KMS-11 (cell line): ENCODE measurements around the gene ANKFY1.

Experiments used
- H2AFZ ChIP-seq: fragments of 200-600 bp; sonication (generic); 2 replicates; pipeline ENCODE4 v1.6.1; 2016; ENCODE audit warnings: antibody characterized with exemption, mixed run types, low read depth
- H3K27ac ChIP-seq: fragments of 200-600 bp; sonication (generic); 2 replicates; pipeline ENCODE4 v1.6.1; 2016; ENCODE audit warnings: mild to moderate bottlenecking, mixed run types
- H3K27me3 ChIP-seq: fragments of 200-600 bp; sonication (generic); 2 replicates; pipeline ENCODE4 v1.6.1; 2017; ENCODE audit warnings: mild to moderate bottlenecking, low read depth, mixed run types, moderate library complexity; ENCODE audit not compliant: insufficient read depth
- H3K36me3 ChIP-seq: fragments of 200-600 bp; sonication (generic); 2 replicates; pipeline ENCODE4 v1.6.1; 2017; ENCODE audit warnings: mild to moderate bottlenecking, mixed run types; ENCODE audit not compliant: insufficient read depth
- H3K4me1 ChIP-seq: fragments of 200-600 bp; sonication (generic); 2 replicates; pipeline ENCODE4 v1.6.1; 2016; ENCODE audit warnings: mild to moderate bottlenecking, low read depth, mixed run types; ENCODE audit not compliant: poor library complexity, severe bottlenecking
- H3K4me2 ChIP-seq: fragments of 200-600 bp; sonication (generic); 2 replicates; pipeline ENCODE4 v1.7.0; 2016; ENCODE audit warnings: mild to moderate bottlenecking, mixed run types
- H3K4me3 ChIP-seq: fragments of 200-600 bp; sonication (generic); IDR thresholded peaks from 2 replicates; pipeline ENCODE4 v1.6.1; 2017; ENCODE audit warnings: low read depth, low read length, mixed read lengths; ENCODE audit not compliant: insufficient read depth
- H3K79me2 ChIP-seq: fragments of 200-600 bp; sonication (generic); 2 replicates; pipeline ENCODE4 v1.6.1; 2016; ENCODE audit warnings: low read depth, mixed run types; ENCODE audit not compliant: insufficient read depth
- H3K9ac ChIP-seq: fragments of 200-600 bp; sonication (generic); 2 replicates; pipeline ENCODE4 v1.6.1; 2016; ENCODE audit warnings: mild to moderate bottlenecking, mixed run types
- H4K20me1 ChIP-seq: fragments of 200-600 bp; sonication (generic); 2 replicates; pipeline ENCODE4 v1.6.1; 2016; ENCODE audit warnings: mild to moderate bottlenecking, mixed run types; ENCODE audit not compliant: insufficient read depth
- TF ChIP-seq, protein P1 (sequence below): fragments of 200-600 bp; sonication (generic); conservative IDR thresholded peaks from 2 replicates; pipeline ENCODE4 v1.6.1; 2017; ENCODE audit warnings: low read depth, mild to moderate bottlenecking, antibody characterized with exemption, low read length, moderate library complexity, mixed read lengths

The ANKFY1 gene

DNA sequence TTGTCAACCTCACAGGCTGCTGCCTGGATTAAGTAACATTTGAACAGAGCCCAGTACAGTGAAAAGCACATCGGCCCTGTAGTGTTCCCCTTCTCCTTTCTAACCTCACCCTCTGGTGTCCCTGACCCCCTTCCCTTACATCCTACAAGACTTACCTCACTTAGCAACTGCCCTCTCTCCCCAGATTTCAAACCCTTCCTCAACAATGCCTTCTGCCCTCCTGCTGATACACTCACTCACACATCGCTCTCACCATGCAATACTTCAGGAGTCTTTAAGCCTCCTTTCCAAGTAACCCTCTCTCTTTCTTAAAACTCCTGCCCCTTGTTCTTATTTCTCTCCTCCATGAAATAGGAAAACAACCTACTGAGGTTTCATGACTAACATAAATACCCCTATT lies 138.8 kb downstream of the ANKFY1 start:
- peaks cover 13% of the 10 kb centered on the region; the same call in 1 of the 2 replicates for H3K79me2 ChIP-seq
- no peaks in the 10 kb centered on the region for H3K36me3 ChIP-seq
- peaks cover 18% of the 10 kb centered on the region for H3K4me1 ChIP-seq
- H3K27me3 ChIP-seq: no peaks in the 10 kb centered on the region
- H4K20me1 ChIP-seq: no peaks in the 10 kb centered on the region
- TF ChIP-seq, protein P1, sequence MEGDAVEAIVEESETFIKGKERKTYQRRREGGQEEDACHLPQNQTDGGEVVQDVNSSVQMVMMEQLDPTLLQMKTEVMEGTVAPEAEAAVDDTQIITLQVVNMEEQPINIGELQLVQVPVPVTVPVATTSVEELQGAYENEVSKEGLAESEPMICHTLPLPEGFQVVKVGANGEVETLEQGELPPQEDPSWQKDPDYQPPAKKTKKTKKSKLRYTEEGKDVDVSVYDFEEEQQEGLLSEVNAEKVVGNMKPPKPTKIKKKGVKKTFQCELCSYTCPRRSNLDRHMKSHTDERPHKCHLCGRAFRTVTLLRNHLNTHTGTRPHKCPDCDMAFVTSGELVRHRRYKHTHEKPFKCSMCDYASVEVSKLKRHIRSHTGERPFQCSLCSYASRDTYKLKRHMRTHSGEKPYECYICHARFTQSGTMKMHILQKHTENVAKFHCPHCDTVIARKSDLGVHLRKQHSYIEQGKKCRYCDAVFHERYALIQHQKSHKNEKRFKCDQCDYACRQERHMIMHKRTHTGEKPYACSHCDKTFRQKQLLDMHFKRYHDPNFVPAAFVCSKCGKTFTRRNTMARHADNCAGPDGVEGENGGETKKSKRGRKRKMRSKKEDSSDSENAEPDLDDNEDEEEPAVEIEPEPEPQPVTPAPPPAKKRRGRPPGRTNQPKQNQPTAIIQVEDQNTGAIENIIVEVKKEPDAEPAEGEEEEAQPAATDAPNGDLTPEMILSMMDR: no peak
- H3K4me2 ChIP-seq: no peak overlapping the region
- H3K4me3 ChIP-seq: no peak overlapping the region
- H2AFZ ChIP-seq: no peak overlapping the region
- no peak overlapping the region for H3K27ac ChIP-seq
- no peak overlapping the region for H3K9ac ChIP-seq

- H3K4me1 ChIP-seq: no peaks in the 10 kb centered on the region
- no peaks in the 10 kb centered on the region for H3K27me3 ChIP-seq
- H3K4me3 ChIP-seq: no peak overlapping the region
- no peaks in the 10 kb centered on the region for H3K79me2 ChIP-seq
- no peak overlapping the region for H3K27ac ChIP-seq
- H3K36me3 ChIP-seq: no peaks in the 10 kb centered on the region
- H3K4me2 ChIP-seq: no peak overlapping the region
- no peaks in the 10 kb centered on the region for H4K20me1 ChIP-seq
- no peak overlapping the region for H2AFZ ChIP-seq
- no peak overlapping the region for H3K9ac ChIP-seq
- TF ChIP-seq, protein P1: no peak
These were observed 143.4 kb downstream of the ANKFY1 start for GRCh38 chr17:4120332-4120731.

GRCh38 chr17:4119299-4119698 lies 144.5 kb downstream of the ANKFY1 start:
- no peaks in the 10 kb centered on the region for H4K20me1 ChIP-seq
- no peak overlapping the region for H3K27ac ChIP-seq
- no peak overlapping the region for H2AFZ ChIP-seq
- H3K9ac ChIP-seq: no peak overlapping the region
- no peaks in the 10 kb centered on the region for H3K79me2 ChIP-seq
- no peaks in the 10 kb centered on the region for H3K36me3 ChIP-seq
- TF ChIP-seq, protein P1: no peak
- no peak overlapping the region for H3K4me2 ChIP-seq
- H3K4me3 ChIP-seq: no peak overlapping the region
- no peaks in the 10 kb centered on the region for H3K4me1 ChIP-seq
- H3K27me3 ChIP-seq: no peaks in the 10 kb centered on the region

- no peaks in the 10 kb centered on the region for H3K79me2 ChIP-seq
- H3K9ac ChIP-seq: no peak overlapping the region
- H3K4me2 ChIP-seq: no peak overlapping the region
- H3K27ac ChIP-seq: no peak overlapping the region
- no peak overlapping the region for H2AFZ ChIP-seq
- no peaks in the 10 kb centered on the region for H3K27me3 ChIP-seq
- no peaks in the 10 kb centered on the region for H3K36me3 ChIP-seq
- no peaks in the 10 kb centered on the region for H3K4me1 ChIP-seq
- H3K4me3 ChIP-seq: no peak overlapping the region
- TF ChIP-seq, protein P1: no peak
- no peaks in the 10 kb centered on the region for H4K20me1 ChIP-seq
These were observed 145.6 kb downstream of the ANKFY1 start for GRCh38 chr17:4118015-4118743.
